Measurements from ENCODE around the gene DUSP12.

Gene DUSP12

GRCh38 chr1:161733526-161733925 is 16.1 kb upstream of the DUSP12 start:
- TF ChIP-seq POLR2AphosphoS5 (IDR thresholded peaks at IDR 0.05; ENCODE audit: low read depth, low read length) (no peak), FOXP2 (optimal IDR thresholded peaks at IDR 0.05; ENCODE audit: borderline replicate concordance, extremely low read depth, extremely low read length, insufficient read depth) (no peak), REST (IDR thresholded peaks at IDR 0.05; ENCODE audit: insufficient read depth in 1 of 2, low read depth in 2 of 2, low read length in 2 of 2) (no peak), SIN3A (IDR thresholded peaks at IDR 0.05; ENCODE audit: borderline replicate concordance, insufficient read depth, low read length) (no peak), TAF1 (IDR thresholded peaks at IDR 0.05; ENCODE audit: borderline replicate concordance, insufficient read depth, low read length) (no peak)

GRCh38 chr1:161735837-161736236 is 13.7 kb upstream of the DUSP12 start:
- TF ChIP-seq TAF1 (IDR thresholded peaks at IDR 0.05; ENCODE audit: borderline replicate concordance, insufficient read depth, low read length) (no peak), POLR2AphosphoS5 (IDR thresholded peaks at IDR 0.05; ENCODE audit: low read depth, low read length) (no peak), FOXP2 (optimal IDR thresholded peaks at IDR 0.05; ENCODE audit: borderline replicate concordance, extremely low read depth, extremely low read length, insufficient read depth) (no peak), SIN3A (IDR thresholded peaks at IDR 0.05; ENCODE audit: borderline replicate concordance, insufficient read depth, low read length) (no peak), REST (IDR thresholded peaks at IDR 0.05; ENCODE audit: insufficient read depth in 1 of 2, low read depth in 2 of 2, low read length in 2 of 2) (no peak)

- TF ChIP-seq SIN3A (IDR thresholded peaks at IDR 0.05; ENCODE audit: borderline replicate concordance, insufficient read depth, low read length), result no peak
- TF ChIP-seq REST (IDR thresholded peaks at IDR 0.05; ENCODE audit: insufficient read depth in 1 of 2, low read depth in 2 of 2, low read length in 2 of 2), result no peak
- no peak for TF ChIP-seq FOXP2 (optimal IDR thresholded peaks at IDR 0.05; ENCODE audit: borderline replicate concordance, extremely low read depth, extremely low read length, insufficient read depth)
- no peak for TF ChIP-seq POLR2AphosphoS5 (IDR thresholded peaks at IDR 0.05; ENCODE audit: low read depth, low read length)
- no peak for TF ChIP-seq TAF1 (IDR thresholded peaks at IDR 0.05; ENCODE audit: borderline replicate concordance, insufficient read depth, low read length)
Observed at GRCh38 chr1:161736335-161736969, 13.1 kb upstream of the DUSP12 start.

- TF ChIP-seq TAF1 (IDR thresholded peaks at IDR 0.05; ENCODE audit: borderline replicate concordance, insufficient read depth, low read length) (no peak), REST (IDR thresholded peaks at IDR 0.05; ENCODE audit: insufficient read depth in 1 of 2, low read depth in 2 of 2, low read length in 2 of 2) (no peak), POLR2AphosphoS5 (IDR thresholded peaks at IDR 0.05; ENCODE audit: low read depth, low read length) (no peak), FOXP2 (optimal IDR thresholded peaks at IDR 0.05; ENCODE audit: borderline replicate concordance, extremely low read depth, extremely low read length, insufficient read depth) (no peak), SIN3A (IDR thresholded peaks at IDR 0.05; ENCODE audit: borderline replicate concordance, insufficient read depth, low read length) (no peak)
Observed at GRCh38 chr1:161737625-161738024, 12.0 kb upstream of the DUSP12 start.

Measured in PFSK-1 (cell line).